H7 (cell line): ENCODE data around the gene ABCD1. TPM values are rescaled to one million over a fixed set of nuclear protein-coding genes. Genes with fewer than 3 reads are reported as not detected.
A peak's percentile ranks its signal among the peaks of the same experiment; 100 is the strongest.
"Not testable (repeated sequence)": the region's sequence is repeated elsewhere in the genome, so short reads cannot be mapped to it uniquely, and the experiment has no call there.

Source experiments
- DNase-seq: peaks from one replicate; pipeline ENCODE4 v3.0.0; 2012
- H3K27me3 ChIP-seq: 2 replicates; pipeline ENCODE4 v1.6.0; 2011; ENCODE audit warnings: mild to moderate bottlenecking, low read length; ENCODE audit not compliant: control insufficient read depth, insufficient read depth
- H3K36me3 ChIP-seq: replicated peaks from 2 replicates; pipeline ENCODE4 v1.5.1; 2011; ENCODE audit warnings: low read length; ENCODE audit not compliant: control insufficient read depth, insufficient read depth
- H3K4me3 ChIP-seq: 2 replicates; pipeline ENCODE4 v1.5.1; 2011; ENCODE audit warnings: low read depth, mild to moderate bottlenecking, control low read depth, low read length, moderate library complexity; ENCODE audit not compliant: insufficient read depth
- total RNA-seq: library from RNA; depleted of rRNA; stranded (reverse); fragments of >200 nt; shearing (Covaris generic); gene quantifications from 2 replicates; pipeline ENCODE4 v1.2.3, GENCODE V29; 2014

Gene ABCD1
- total RNA-seq, 1 experiment from 2014 or later: 17.1 TPM

DNA sequence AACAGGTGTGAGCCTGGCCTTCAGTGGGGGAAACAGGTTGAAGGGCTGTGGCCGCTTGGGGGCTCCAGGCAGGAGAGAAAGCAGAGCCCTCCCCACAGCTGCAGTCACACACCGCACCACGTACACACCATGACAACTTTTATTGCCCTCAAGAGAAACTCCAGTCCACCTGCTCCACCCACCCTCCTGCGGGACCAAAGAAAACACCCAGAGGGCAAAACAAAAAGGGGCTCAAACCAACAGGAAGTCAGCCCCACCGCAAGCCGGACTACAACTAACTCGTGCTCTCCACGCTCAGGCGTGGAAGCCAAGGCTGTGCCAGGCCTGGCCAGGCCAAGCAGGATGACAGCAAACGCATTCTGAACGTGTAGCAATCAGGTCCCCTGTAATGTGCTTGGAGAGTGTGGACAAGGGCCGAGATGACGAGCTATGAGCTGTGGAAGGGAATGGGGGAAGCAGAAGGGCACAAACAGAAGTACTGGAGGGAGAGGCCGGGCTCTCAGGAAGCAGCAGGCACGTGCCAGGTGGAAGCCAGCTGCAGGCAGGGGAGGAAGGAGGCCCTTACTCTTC, 24.2 kb upstream of the ABCD1 start:
- Histone ChIP-seq H3K27me3 (no peaks in the 10 kb centered on the region), H3K36me3 (no peaks in the 10 kb centered on the region; the same call in 1 of the 2 replicates), H3K4me3 (no peak overlapping the region)
- DNase-seq: no peak

DNA sequence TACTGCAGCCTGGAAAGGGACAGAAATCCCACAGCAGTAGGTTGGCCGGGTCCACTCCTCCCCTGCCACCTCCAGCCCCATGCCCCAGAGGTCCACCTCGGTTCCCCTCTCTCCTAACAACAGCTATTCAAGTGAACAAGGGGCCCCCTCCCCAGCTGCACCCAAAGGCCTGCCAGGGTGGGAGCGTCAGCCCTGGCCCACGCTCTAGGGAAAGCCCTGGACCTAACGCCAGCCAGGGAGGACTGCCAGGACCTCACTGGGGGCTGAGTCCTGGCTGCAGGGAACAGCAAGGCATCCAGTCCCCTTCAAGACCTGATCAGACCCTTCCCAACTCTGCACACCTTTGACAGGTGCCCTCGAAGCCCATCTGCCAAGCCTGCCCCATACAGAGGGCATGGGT, 23.7 kb upstream of the ABCD1 start:
- Histone ChIP-seq H3K27me3 (no peaks in the 10 kb centered on the region), H3K36me3 (no peaks in the 10 kb centered on the region; the same call in 1 of the 2 replicates), H3K4me3 (no peak overlapping the region)
- DNase-seq: no peak

DNA sequence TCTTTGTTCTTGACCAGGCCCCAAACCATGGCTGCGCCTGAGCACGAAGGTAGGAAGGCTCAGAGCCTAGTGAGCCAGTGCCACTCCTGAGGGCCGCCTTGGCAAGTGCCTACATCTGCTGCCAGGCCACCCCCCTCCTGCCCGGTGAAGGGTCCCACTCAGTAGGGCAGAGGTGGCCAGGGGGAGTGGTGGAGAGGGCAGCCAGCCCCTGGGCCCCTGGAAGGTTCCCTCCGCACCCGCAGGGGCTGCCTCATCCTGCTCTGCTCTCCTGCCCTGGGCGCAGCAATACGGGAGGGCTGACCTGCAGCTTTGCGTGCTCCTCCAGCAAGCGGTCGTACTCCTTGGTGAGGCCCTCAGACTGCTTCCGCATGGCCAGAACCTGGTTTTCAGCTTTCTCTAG, 22.9 kb upstream of the ABCD1 start:
- Histone ChIP-seq H3K27me3 (no peaks in the 10 kb centered on the region), H3K36me3 (no peaks in the 10 kb centered on the region; the same call in 1 of the 2 replicates), H3K4me3 (no peak overlapping the region)
- no peak for DNase-seq

DNA sequence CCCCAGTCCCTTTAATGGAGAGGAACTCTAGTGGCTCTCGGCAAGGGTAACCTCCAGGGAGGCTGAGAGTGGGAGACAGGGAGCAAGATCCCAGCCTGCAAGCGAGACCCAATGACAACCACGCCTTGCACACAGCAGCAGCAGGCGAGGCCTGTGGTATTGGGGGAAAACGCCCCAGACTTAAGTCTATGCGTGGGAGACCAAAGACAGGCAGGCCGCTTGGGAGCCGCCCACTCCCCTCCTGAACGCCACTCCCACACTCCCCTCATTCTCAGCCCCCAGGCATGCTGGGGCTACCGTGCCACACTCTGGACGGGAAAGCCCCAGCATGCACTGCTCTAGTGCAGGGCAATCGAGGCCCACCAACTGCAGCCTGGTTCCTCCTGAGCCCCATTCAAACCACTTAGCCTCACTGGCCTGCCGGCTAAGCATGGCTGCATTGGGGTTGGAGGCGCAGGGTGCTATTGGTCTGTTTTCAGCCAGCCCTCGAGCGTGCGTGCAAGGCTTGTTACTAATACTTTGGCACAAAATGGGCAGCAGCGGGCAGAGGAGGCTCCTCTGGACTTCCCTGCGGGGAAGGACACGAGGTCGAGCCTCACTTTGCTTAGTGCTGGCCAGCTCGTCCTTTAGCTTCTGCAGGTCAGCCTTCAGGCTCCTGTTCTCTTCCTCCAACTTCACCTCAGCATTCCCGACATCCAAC, 22.2 kb upstream of the ABCD1 start:
- DNase-seq: no peak
- Histone ChIP-seq H3K36me3 (no peaks in the 10 kb centered on the region; the same call in 1 of the 2 replicates), H3K27me3 (no peaks in the 10 kb centered on the region), H3K4me3 (no peak overlapping the region)

DNA sequence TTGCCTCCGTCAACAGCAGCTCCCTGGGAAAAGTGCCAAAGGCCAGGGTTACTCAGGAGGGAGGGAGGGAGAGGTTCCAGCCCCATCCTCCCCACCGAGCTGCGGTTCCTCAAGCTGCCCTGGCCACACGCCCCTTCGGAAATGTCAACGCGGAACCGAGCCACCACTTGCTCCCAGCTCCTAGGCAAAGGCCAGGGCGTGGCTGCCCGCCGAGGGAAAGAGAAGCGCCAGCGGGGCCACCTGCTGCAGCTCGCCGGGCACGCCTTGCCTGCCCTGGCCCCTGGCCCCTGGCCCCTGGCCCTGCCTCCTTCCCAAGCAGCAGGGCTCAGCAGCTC, 21.7 kb upstream of the ABCD1 start:
- no peaks in the 10 kb centered on the region for H3K27me3 ChIP-seq
- no peak for DNase-seq
- no peaks in the 10 kb centered on the region; the same call in 1 of the 2 replicates for H3K36me3 ChIP-seq
- no peak overlapping the region for H3K4me3 ChIP-seq

DNA sequence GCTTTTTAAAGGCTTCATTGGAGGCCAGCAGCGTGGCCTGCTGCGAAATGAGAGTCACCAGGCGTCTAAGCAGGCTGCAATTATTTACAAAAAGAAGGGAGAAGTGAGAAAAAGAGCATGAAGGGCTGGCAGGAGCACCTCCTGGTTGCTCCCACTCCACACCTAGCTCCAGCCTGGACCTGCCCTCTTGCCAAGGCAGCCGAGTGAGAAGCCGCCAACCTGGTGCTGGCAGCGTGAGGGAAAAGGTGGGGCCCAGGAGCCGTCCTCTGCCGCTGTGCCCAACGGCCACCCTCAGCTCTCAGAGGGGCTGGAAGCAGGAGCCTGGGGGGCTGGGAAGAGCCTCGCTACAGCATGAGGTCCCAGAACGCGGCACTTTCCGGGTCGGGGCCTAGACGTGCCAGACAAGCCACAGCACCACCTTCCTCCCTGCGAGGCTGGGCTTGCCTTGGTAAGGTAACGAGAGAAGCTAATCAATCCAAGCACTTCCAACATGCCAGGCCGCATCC, 20.6 kb upstream of the ABCD1 start:
- no peaks in the 10 kb centered on the region for H3K27me3 ChIP-seq
- DNase-seq: no peak
- H3K36me3 ChIP-seq: no peaks in the 10 kb centered on the region; the same call in 1 of the 2 replicates
- no peak overlapping the region for H3K4me3 ChIP-seq

DNA sequence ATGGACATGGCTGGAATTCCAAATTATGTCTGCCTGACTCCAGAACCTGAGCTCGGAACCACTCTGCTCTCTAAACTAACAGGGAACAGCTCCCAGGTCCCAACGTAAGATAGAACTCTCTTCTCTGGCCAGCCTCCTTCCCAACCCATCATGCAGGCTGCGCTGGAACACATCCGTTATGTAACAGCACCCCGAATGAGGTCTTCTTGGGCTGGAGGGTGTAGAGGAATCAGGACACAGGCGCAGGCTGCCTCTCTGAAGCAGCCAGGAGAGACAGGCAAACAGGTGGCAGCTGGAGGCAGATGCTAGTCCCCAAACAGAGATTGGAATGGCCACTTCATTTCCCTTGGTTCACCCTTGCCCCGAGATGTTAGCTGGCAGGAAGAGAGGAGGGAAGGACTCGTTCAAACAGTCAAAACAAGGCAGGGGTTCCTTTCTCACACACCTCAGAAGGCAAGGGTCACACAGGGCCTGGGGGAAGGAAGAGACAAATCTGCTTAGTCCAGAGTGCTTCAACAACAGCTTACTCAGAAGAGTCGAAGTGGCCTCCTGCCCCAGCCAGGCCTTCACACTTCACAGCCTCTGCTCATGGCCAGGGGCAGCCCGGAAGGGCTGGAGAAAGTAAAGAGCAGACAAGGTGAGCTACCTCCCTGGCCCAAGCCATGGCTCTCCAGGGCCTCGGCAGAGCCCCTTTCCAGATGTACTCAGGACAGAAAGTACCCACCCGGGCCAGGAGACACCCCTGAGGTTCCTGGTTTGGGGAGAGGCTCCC, 19.8 kb upstream of the ABCD1 start:
- H3K36me3 ChIP-seq, DNase-seq, H3K4me3 ChIP-seq, H3K27me3 ChIP-seq: not testable (repeated sequence)

DNA sequence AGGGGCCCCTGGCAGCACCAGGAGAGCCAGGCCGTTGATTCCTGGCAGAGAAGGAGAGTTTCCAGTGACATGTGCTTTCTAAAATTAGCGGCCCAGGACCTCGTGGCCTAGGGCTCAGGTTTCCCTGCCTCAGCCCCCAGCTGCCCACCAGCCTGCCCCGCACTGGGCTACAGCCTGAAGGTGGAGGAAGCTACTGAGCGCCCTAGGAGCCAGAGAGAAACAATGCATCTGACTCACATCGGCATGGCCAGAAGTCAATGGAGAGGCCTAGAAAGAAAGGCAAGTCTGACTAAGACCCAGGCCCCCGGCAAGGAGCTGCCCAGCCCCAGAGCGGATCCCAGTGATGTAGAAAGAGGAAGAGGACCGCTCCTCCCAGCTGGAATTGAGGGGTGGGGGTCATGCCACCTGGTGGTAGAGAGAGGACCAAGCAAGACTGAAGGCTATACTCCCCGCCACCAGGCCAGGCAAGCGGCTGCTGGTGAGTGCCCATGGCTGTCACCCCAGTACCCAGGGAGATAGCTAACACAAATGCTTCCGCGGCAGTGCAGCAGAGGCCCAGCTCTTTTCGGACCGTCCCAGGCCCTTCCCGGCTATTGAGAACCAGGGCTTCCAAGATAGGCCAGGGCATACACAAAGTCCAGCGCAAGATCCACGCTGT, 19.1 kb upstream of the ABCD1 start:
- H3K4me3 ChIP-seq: not testable (repeated sequence)
- peak; percentile 71 for DNase-seq

DNA sequence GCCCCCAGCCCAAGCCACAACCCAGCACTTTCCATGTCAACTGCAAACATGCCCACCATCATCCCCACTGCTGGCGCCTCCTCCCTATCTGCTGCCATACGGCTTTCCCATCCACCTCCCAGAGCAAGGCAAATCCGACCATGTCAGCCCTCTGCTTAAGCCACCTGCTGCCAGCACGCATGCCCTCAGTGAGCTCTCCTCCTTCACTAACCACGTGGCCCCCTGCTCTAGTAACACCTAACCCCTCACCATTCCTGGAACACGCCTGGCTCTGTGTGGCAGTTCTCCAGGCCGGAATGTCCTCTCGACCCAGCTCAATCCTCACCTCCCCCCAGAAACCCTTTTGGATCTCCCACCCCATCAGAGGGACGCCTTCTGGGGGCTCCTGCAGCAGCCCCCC, 17.9 kb upstream of the ABCD1 start:
- Histone ChIP-seq H3K27me3 (no peaks in the 10 kb centered on the region), H3K36me3 (no peaks in the 10 kb centered on the region; the same call in 1 of the 2 replicates), H3K4me3 (no peak overlapping the region)
- no peak for DNase-seq

More for the DNA sequence above, 19.1 kb upstream of the ABCD1 start:
- H3K27me3 ChIP-seq, H3K36me3 ChIP-seq: not testable (repeated sequence)

DNA sequence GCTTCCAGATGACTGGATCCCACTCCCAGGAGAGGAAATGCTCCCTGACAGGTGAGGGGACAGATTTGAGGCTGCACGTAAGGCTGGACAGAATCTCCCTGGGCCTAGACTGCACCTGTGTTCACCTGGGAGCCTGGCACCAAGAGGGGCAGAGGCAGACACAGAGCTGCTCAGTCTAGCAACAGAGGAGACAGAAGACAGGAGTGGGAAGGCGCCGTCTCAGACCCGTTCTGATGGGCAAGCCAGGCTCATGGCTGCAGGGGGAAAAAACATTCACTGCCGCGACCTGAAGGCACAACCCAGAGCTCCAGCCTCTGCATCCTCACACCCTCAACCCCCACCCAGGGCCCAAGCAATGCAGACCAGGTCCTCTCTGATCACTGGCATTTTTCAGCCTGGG, 17.2 kb upstream of the ABCD1 start:
- no peaks in the 10 kb centered on the region; the same call in 1 of the 2 replicates for H3K36me3 ChIP-seq
- no peak for DNase-seq
- no peak overlapping the region for H3K4me3 ChIP-seq
- no peaks in the 10 kb centered on the region for H3K27me3 ChIP-seq

DNA sequence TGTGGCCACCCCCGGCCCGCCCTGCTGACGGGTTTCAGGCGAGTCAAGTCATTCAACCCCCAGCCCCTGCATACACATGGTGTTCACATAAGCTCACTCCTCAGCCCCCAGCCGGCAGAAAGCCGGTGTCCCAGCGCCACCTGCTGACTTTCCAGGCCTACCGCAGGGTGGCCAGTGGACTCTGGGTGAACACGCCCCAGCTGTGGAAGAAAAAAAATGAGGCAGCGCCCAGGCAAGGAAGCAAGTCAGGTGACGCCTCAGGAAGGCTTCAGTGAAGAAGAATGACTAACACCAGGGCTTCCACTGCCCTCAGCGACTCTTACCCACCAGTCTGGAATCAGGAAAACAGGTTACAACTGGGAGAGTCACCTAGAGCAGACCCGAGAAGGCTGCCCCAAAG, 16.2 kb upstream of the ABCD1 start:
- H3K4me3 ChIP-seq: no peak overlapping the region
- H3K36me3 ChIP-seq: peaks cover 3% of the 10 kb centered on the region
- no peaks in the 10 kb centered on the region for H3K27me3 ChIP-seq
- DNase-seq: peak; percentile 83

DNA sequence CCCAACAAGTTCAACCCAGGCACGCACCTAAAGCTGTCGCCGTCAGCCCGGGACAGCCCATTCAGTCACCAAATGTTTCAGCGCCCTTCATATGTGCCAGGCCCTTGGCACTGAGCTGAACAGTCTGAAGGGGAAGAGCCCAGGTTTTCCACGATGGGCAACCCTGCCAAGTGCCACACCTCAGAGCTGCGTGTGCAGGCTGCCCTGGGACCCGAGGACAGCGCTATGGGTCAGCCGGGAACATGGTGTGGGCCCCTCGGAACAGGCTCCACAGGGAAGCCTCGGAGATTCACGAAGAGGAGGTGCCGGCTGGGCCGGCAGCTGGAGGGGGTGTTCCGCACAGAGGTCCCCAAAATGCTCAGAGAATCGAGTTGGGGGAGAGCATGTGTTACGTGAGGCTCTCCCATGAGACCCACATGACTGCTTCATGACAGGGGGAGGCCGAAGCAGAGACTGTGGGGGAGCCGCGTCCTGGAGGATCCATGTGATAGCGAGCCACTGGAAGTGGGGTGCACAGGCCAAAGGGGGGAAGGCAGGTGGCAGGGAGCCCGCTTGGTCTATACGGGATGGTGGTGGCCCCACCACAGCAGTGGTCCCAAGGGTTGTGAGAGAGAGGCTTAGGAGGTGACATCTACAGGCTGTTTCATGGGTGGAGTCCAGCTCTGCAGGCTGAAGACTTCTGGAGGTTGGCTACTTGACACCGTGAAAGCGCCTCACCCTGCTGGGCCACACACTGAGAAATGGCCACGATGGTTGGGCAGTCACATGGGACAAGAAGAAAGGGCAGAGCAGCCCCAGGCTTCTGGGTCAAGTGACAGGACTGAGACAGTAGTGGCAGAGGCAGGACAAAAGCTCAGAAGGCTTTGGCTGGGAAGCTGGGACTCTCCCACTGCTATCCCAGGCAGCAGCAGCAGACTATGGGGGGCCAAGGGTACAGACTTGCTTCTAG, 14.7 kb upstream of the ABCD1 start:
- Histone ChIP-seq H3K27me3 (no peaks in the 10 kb centered on the region), H3K36me3 (peaks cover 9% of the 10 kb centered on the region), H3K4me3 (no peak overlapping the region)
- no peak for DNase-seq

DNA sequence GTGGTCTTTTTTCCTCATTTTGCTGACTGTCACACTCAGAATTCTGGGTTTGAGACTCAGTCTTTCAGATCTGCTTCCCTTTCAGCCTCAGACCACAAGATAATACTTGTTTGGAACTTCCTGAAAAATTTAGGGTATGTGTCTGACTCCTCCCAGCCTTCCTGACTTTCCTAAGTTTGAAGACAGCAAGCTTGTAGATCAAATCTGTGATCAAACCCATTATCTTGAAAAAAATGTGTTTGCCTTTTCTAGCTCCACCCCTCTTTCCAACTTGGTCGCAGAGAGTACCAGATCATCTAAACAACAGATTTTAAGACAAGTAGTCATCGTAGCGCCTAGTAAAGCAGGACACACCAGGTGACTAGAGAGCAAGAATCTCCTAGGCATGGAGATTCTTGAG, 10.4 kb upstream of the ABCD1 start:
- H3K4me3 ChIP-seq: no peak overlapping the region
- DNase-seq: no peak
- no peaks in the 10 kb centered on the region for H3K27me3 ChIP-seq

DNA sequence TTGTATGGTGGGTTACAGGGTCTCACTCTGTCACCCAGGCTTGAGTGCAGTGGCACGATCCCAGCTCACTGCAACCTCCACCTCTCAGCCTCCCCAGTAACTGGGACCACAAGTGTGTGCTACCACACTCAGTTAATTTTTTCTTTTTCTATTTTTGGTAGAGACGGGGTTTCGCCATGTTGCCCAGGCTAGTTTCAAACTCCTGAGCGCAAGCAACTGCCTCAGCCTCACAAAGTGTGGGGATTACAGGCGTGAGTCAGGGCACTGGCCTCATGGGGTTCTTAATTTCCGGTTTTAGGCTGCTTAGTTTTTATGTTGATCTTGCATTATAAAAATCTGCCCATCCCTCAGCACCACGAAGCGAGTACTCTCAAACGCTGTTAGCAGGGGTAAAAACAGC, 7.2 kb upstream of the ABCD1 start:
- Histone ChIP-seq H3K4me3 (no peak overlapping the region), H3K36me3 (peaks cover 30% of the 10 kb centered on the region), H3K27me3 (no peaks in the 10 kb centered on the region)
- no peak for DNase-seq

More for the DNA sequence above, 10.4 kb upstream of the ABCD1 start:
- peaks cover 20% of the 10 kb centered on the region for H3K36me3 ChIP-seq
